ENCODE measurements around the gene TSPAN4.

GRCh38 chr11:855796-856195, 13.1 kb downstream of the TSPAN4 start:
- no peak for TF ChIP-seq POLR2AphosphoS5 (IDR thresholded peaks at IDR 0.05)
- TF ChIP-seq CTCF (IDR thresholded peaks at IDR 0.05) = no peak
- no peak for TF ChIP-seq POLR2A (IDR thresholded peaks at IDR 0.05)

Data from stomach (tissue), 4 donors.